ENCODE data around the gene EIF2B1.

Gene EIF2B1

GRCh38 chr12:123633379-123634141, at the start of gene EIF2B1, which contains the start of gene GTF2H3:
TSS of gene EIF2B1 (minus strand) at chr12:123633686. CDS start at chr12:123633557, 129 bp downstream.
TSS of gene GTF2H3 (plus strand) at chr12:123633829. CDS start at chr12:123633860, 31 bp downstream.
- in situ Hi-C loops (cut with MboI; ENCODE audit: low sequenced_read_pairs, unreplicated experiment), result no loop called here
- no peak for TF ChIP-seq CTCF (IDR thresholded peaks at IDR 0.05; ENCODE audit: borderline replicate concordance, control extremely low read depth, extremely low read depth, insufficient read depth, missing control alignments)
- DNase-seq (ENCODE audit: low spot score), result peak; percentile 99

- no peak for TF ChIP-seq CTCF (IDR thresholded peaks at IDR 0.05; ENCODE audit: borderline replicate concordance, control extremely low read depth, extremely low read depth, insufficient read depth, missing control alignments)
- peak; percentile 52 for DNase-seq (ENCODE audit: low spot score)
- in situ Hi-C loops (cut with MboI; ENCODE audit: low sequenced_read_pairs, unreplicated experiment), result no loop called here
Observed at GRCh38 chr12:123681605-123682004, 48.1 kb upstream of the EIF2B1 start.

GRCh38 chr12:123678981-123679380, 45.5 kb upstream of the EIF2B1 start:
- no peak for DNase-seq (ENCODE audit: low spot score)
- no peak for TF ChIP-seq CTCF (IDR thresholded peaks at IDR 0.05; ENCODE audit: borderline replicate concordance, control extremely low read depth, extremely low read depth, insufficient read depth, missing control alignments)
- in situ Hi-C loops (cut with MboI; ENCODE audit: low sequenced_read_pairs, unreplicated experiment), result no loop called here

- in situ Hi-C loops (cut with MboI; ENCODE audit: low sequenced_read_pairs, unreplicated experiment), result no loop called here
- no peak for DNase-seq (ENCODE audit: low spot score)
- TF ChIP-seq CTCF (IDR thresholded peaks at IDR 0.05; ENCODE audit: borderline replicate concordance, control extremely low read depth, extremely low read depth, insufficient read depth, missing control alignments), result no peak
Observed at GRCh38 chr12:123676616-123677320, 43.3 kb upstream of the EIF2B1 start.

GRCh38 chr12:123675436-123675835, 42.0 kb upstream of the EIF2B1 start:
- TF ChIP-seq CTCF (IDR thresholded peaks at IDR 0.05; ENCODE audit: borderline replicate concordance, control extremely low read depth, extremely low read depth, insufficient read depth, missing control alignments), result no peak
- in situ Hi-C loops (cut with MboI; ENCODE audit: low sequenced_read_pairs, unreplicated experiment), result no loop called here
- no peak for DNase-seq (ENCODE audit: low spot score)

- in situ Hi-C loops (cut with MboI; ENCODE audit: low sequenced_read_pairs, unreplicated experiment), result no loop called here
- DNase-seq (ENCODE audit: low spot score), result no peak
- TF ChIP-seq CTCF (IDR thresholded peaks at IDR 0.05; ENCODE audit: borderline replicate concordance, control extremely low read depth, extremely low read depth, insufficient read depth, missing control alignments), result no peak
Observed at GRCh38 chr12:123671876-123672275, 38.4 kb upstream of the EIF2B1 start.
